H9 (cell line): Measurements from ENCODE around the gene GRB10. TPM values are rescaled to one million over a fixed set of nuclear protein-coding genes. Genes with fewer than 3 reads are reported as not detected.

Experiments
- DNase-seq: peaks from one replicate; pipeline ENCODE4 v3.0.0-alpha.2; 2017
- H2AFZ ChIP-seq: one replicate; pipeline ENCODE4 v1.6.1; 2013; ENCODE audit warnings: mild to moderate bottlenecking, low read length, control low read depth, moderate library complexity
- H2AK5ac ChIP-seq: 2 replicates; pipeline ENCODE4 v1.6.1; 2013; ENCODE audit warnings: low read length, control low read depth, mixed read lengths; ENCODE audit not compliant: insufficient read length
- H2BK120ac ChIP-seq: one replicate; pipeline ENCODE4 v1.6.1; 2013; ENCODE audit warnings: low read depth, mild to moderate bottlenecking, low read length, control low read depth, inconsistent platforms; ENCODE audit not compliant: poor library complexity, severe bottlenecking
- H2BK12ac ChIP-seq: 2 replicates; pipeline ENCODE4 v1.6.1; 2013; ENCODE audit warnings: low read length, control low read depth, mixed read lengths, low read depth; ENCODE audit not compliant: insufficient read length
- H2BK15ac ChIP-seq: 2 replicates; pipeline ENCODE4 v1.6.1; 2013; ENCODE audit warnings: low read depth, low read length, control low read depth
- H2BK20ac ChIP-seq: one replicate; pipeline ENCODE4 v1.6.1; 2013; ENCODE audit warnings: low read depth, mild to moderate bottlenecking, low read length, control low read depth, inconsistent platforms; ENCODE audit not compliant: poor library complexity, severe bottlenecking
- H2BK5ac ChIP-seq: 2 replicates; pipeline ENCODE4 v1.6.1; 2013; ENCODE audit warnings: low read length, control low read depth, mixed read lengths; ENCODE audit not compliant: insufficient read length
- H3K14ac ChIP-seq: 2 replicates; pipeline ENCODE4 v1.6.1; 2013; ENCODE audit warnings: low read length, control low read depth; ENCODE audit not compliant: insufficient read depth
- H3K18ac ChIP-seq: 2 replicates; pipeline ENCODE4 v1.6.1; 2013; ENCODE audit warnings: low read depth, mild to moderate bottlenecking, mixed read lengths, low read length, control low read depth; ENCODE audit not compliant: insufficient read length
- H3K23ac ChIP-seq: 2 replicates; pipeline ENCODE4 v1.6.1; 2013; ENCODE audit warnings: low read length, control low read depth, mixed read lengths, low read depth; ENCODE audit not compliant: insufficient read length
- H3K23me2 ChIP-seq: 2 replicates; pipeline ENCODE4 v1.6.1; 2013; ENCODE audit warnings: low read depth, mild to moderate bottlenecking, mixed read lengths, low read length, control low read depth; ENCODE audit not compliant: insufficient read length, poor library complexity, severe bottlenecking
- H3K27ac ChIP-seq: 2 replicates; pipeline ENCODE4 v1.5.1; 2013; ENCODE audit warnings: low read length, control low read depth, mixed read lengths, low read depth; ENCODE audit not compliant: insufficient read length
- H3K27me3 ChIP-seq: 2 replicates; pipeline ENCODE4 v1.6.1; 2013; ENCODE audit warnings: low read length, control low read depth, inconsistent platforms; ENCODE audit not compliant: insufficient read depth
- H3K4ac ChIP-seq: 2 replicates; pipeline ENCODE4 v1.6.1; 2013; ENCODE audit warnings: low read depth, mild to moderate bottlenecking, control low read depth, inconsistent platforms, low read length, moderate library complexity
- H3K4me1 ChIP-seq: 2 replicates; pipeline ENCODE4 v1.6.1; 2013; ENCODE audit warnings: low read length, control low read depth, inconsistent platforms; ENCODE audit not compliant: insufficient read depth
- H3K4me2 ChIP-seq: 2 replicates; pipeline ENCODE4 v1.6.1; 2013; ENCODE audit warnings: low read length, control low read depth, mixed read lengths; ENCODE audit not compliant: insufficient read length, insufficient read depth
- H3K56ac ChIP-seq: 2 replicates; pipeline ENCODE4 v1.6.1; 2013; ENCODE audit warnings: low read depth, mild to moderate bottlenecking, mixed read lengths, low read length, control low read depth; ENCODE audit not compliant: insufficient read length
- H3K79me1 ChIP-seq: 2 replicates; pipeline ENCODE4 v1.6.1; 2013; ENCODE audit warnings: low read depth, mild to moderate bottlenecking, moderate library complexity, low read length, control low read depth, inconsistent platforms; ENCODE audit not compliant: insufficient read depth, poor library complexity, severe bottlenecking
- H3K79me2 ChIP-seq: 2 replicates; pipeline ENCODE4 v1.6.1; 2013; ENCODE audit warnings: low read length, control low read depth, inconsistent platforms; ENCODE audit not compliant: insufficient read depth
- H3K9ac ChIP-seq: 2 replicates; pipeline ENCODE4 v1.6.1; 2013; ENCODE audit warnings: low read length, control low read depth, mixed read lengths; ENCODE audit not compliant: insufficient read length; ENCODE audit errors: extremely low read depth
- H3K9me3 ChIP-seq: one replicate; pipeline ENCODE4 v1.6.1; 2013; ENCODE audit warnings: low read depth, low read length, inconsistent platforms; ENCODE audit not compliant: control insufficient read depth
- H3T11ph ChIP-seq: one replicate; pipeline ENCODE4 v1.6.1; 2013; ENCODE audit warnings: mild to moderate bottlenecking, low read length, control low read depth, inconsistent platforms
- H4K20me1 ChIP-seq: one replicate; pipeline ENCODE4 v1.6.1; 2013; ENCODE audit not compliant: control insufficient read depth, insufficient read length, insufficient read depth
- H4K5ac ChIP-seq: 2 replicates; pipeline ENCODE4 v1.6.1; 2013; ENCODE audit warnings: low read depth, mild to moderate bottlenecking, mixed read lengths, low read length, control low read depth; ENCODE audit not compliant: insufficient read length
- H4K8ac ChIP-seq: replicated peaks from 2 replicates; pipeline ENCODE4 v1.6.1; 2013; ENCODE audit warnings: low read length, control low read depth, mixed read lengths, low read depth; ENCODE audit not compliant: insufficient read length
- H4K91ac ChIP-seq: 2 replicates; pipeline ENCODE4 v1.6.1; 2013; ENCODE audit warnings: low read depth, mild to moderate bottlenecking, moderate library complexity, mixed read lengths, low read length, control low read depth; ENCODE audit not compliant: insufficient read length
- H3K27ac Mint-ChIP-seq, 3 experiments: 2 replicates in 2 of 3; 3 replicates in 1 of 3; pipeline ENCODE4 v1.8.0; 2020 to 2021; ENCODE audit warnings: mixed read lengths in 3 of 3, mild to moderate bottlenecking in 1 of 3, moderate library complexity in 1 of 3
- H3K27me3 Mint-ChIP-seq: 2 replicates; pipeline ENCODE4 v1.8.0; 2021; ENCODE audit warnings: low read depth, mild to moderate bottlenecking, moderate library complexity, mixed read lengths
- H3K36me3 Mint-ChIP-seq, 3 experiments: 2 replicates in 2 of 3; 3 replicates in 1 of 3; pipeline ENCODE4 v1.8.0; 2020 to 2021; ENCODE audit warnings: low read depth in 3 of 3, mixed read lengths in 3 of 3; ENCODE audit not compliant: insufficient read depth in 1 of 3
- H3K4me1 Mint-ChIP-seq, 2 experiments: 2 replicates each; pipeline ENCODE4 v1.8.0; 2020; ENCODE audit warnings: mixed read lengths in 2 of 2
- H3K4me3 Mint-ChIP-seq, 2 experiments: 2 replicates in 1 of 2; 3 replicates in 1 of 2; pipeline ENCODE4 v1.8.0; 2020 to 2021; ENCODE audit warnings: mild to moderate bottlenecking in 2 of 2, mixed read lengths in 2 of 2, moderate library complexity in 1 of 2
- H3K9me3 Mint-ChIP-seq, 2 experiments: 2 replicates in 1 of 2; 3 replicates in 1 of 2; pipeline ENCODE4 v1.8.0; 2020; ENCODE audit warnings: mild to moderate bottlenecking in 2 of 2, mixed read lengths in 2 of 2, moderate library complexity in 1 of 2
- CTCF ChIP-seq: fragments of 200-600 bp; sonication (generic); conservative IDR thresholded peaks from 3 replicates; pipeline ENCODE4 v1.8.0; 2021; ENCODE audit warnings: antibody characterized with exemption, mild to moderate bottlenecking
- WGBS: extraction: QIAGEN DNeasy Blood & Tissue Kit; methylation state at CpG from one replicate; pipeline ENCODE4 v1.1.7; 2013; ENCODE audit warnings: missing lambda C conversion rate, low lambda C conversion rate, mixed read lengths; ENCODE audit not compliant: insufficient read length; ENCODE audit errors: extremely low coverage; 5-methylcytosine and 5-hydroxymethylcytosine counted together
- total RNA-seq: library from RNA; stranded (reverse); gene quantifications from 2 replicates; pipeline ENCODE4 v1.2.1, GENCODE V29; 2021

Gene GRB10
- total RNA-seq, 1 experiment from 2014 or later: 108 TPM

GRCh38 chr7:50621973-50622490, 160.7 kb downstream of the GRB10 start:
- Histone ChIP-seq H2AK5ac (no peak overlapping the region), H3K79me1 (no peaks in the 10 kb centered on the region), H3K9ac (no peak overlapping the region), H3K4me2 (no peak overlapping the region), H2BK20ac (no peak overlapping the region), H2BK120ac (no peak overlapping the region), H2BK12ac (no peak overlapping the region), H4K20me1 (no peaks in the 10 kb centered on the region), H2BK5ac (no peak overlapping the region), H3K4me1 (no peaks in the 10 kb centered on the region), H3K4ac (no peak overlapping the region), H4K5ac (no peak overlapping the region), H3T11ph (no peak overlapping the region), H3K79me2 (no peaks in the 10 kb centered on the region), H3K9me3 (no peaks in the 10 kb centered on the region), H3K23ac (no peak overlapping the region), H2BK15ac (no peak overlapping the region), H4K91ac (no peak overlapping the region), H3K23me2 (no peaks in the 10 kb centered on the region), H3K18ac (no peak overlapping the region), H2AFZ (no peak overlapping the region), H4K8ac (no peak overlapping the region), H3K27ac (no peak overlapping the region), H3K14ac (no peak overlapping the region), H3K56ac (no peak overlapping the region), H3K27me3 (no peaks in the 10 kb centered on the region)
- no CpG with 5 or more reads among the region's 11 CpGs for WGBS
- Mint-ChIP-seq H3K4me3 (no peak overlapping the region), H3K27ac (peak overlapping the region in 1 of 3 experiments; percentile 18; a peak in 2 of 7 replicates), H3K36me3 (peaks cover 12 to 48% (median 15%) of the 10 kb centered on the region in 3 experiments; a peak in 6 of 7 replicates), H3K9me3 (no peaks in the 10 kb centered on the region; a peak in 1 of 5 replicates), H3K27me3 (no peaks in the 10 kb centered on the region), H3K4me1 (peaks cover 0 to 5% of the 10 kb centered on the region in 2 experiments; a peak in 1 of 4 replicates)
- no peak for TF ChIP-seq CTCF
- no peak for DNase-seq
